Caco-2 (cell line): ENCODE measurements around the gene GRK5. TPM values are rescaled to one million over a fixed set of nuclear protein-coding genes. Genes with fewer than 3 reads are reported as not detected.
A peak's percentile ranks its signal among the peaks of the same experiment; 100 is the strongest.
"Not testable (repeated sequence)": the region's sequence is repeated elsewhere in the genome, so short reads cannot be mapped to it uniquely, and the experiment has no call there.

Experiments
- BruUV-seq: library from RNA; stranded (reverse); fragments of 400-500 nt; replicated peaks from 2 replicates; lab custom pipeline; 2021; lab: Mats Ljungman, UMichigan
- CTCF ChIA-PET: fragments of 300-600 bp; sonication (Branson Sonifier 250); formaldehyde crosslinking; loops from one replicate; lab custom pipeline; 2022; ENCODE audit warnings: antibody characterized with exemption; lab: Charles Lee
- POLR2A ChIA-PET: fragments of 300-600 bp; sonication (Branson Sonifier 250); formaldehyde crosslinking; loops from one replicate; lab custom pipeline; 2022; ENCODE audit warnings: antibody characterized with exemption; lab: Charles Lee
- DNase-seq, 2 experiments: peaks; one replicate each; pipeline versions ENCODE4 v3.0.0 to v3.0.0-alpha.2; 2020 to 2022
- H3K27me3 ChIP-seq: replicated peaks from 2 replicates; pipeline ENCODE4 v1.6.0; 2011; ENCODE audit warnings: low read length; ENCODE audit not compliant: control insufficient read depth, insufficient read depth
- H3K36me3 ChIP-seq: 2 replicates; pipeline ENCODE4 v1.5.1; 2011; ENCODE audit warnings: low read length; ENCODE audit not compliant: control insufficient read depth, insufficient read depth
- H3K4me1 ChIP-seq: fragments of 250-450 bp; sonication (Bioruptor Pico); 2 replicates; pipeline ENCODE4 v1.5.1; 2020; ENCODE audit warnings: mild to moderate bottlenecking
- H3K4me3 ChIP-seq: 2 replicates; pipeline ENCODE4 v1.5.1; 2011; ENCODE audit warnings: low read depth, mild to moderate bottlenecking, control low read depth, low read length
- H3K9me3 ChIP-seq: fragments of 250-450 bp; sonication (Bioruptor Pico); 2 replicates; pipeline ENCODE4 v1.5.1; 2020; ENCODE audit warnings: mild to moderate bottlenecking, moderate library complexity
- H3K27ac Mint-ChIP-seq: one replicate; pipeline ENCODE4 v1.8.0; 2022; ENCODE audit warnings: mixed read lengths; ENCODE audit not compliant: unreplicated experiment
- H3K27me3 Mint-ChIP-seq: one replicate; pipeline ENCODE4 v1.8.0; 2022; ENCODE audit warnings: mixed read lengths; ENCODE audit not compliant: insufficient read depth, unreplicated experiment
- H3K36me3 Mint-ChIP-seq: one replicate; pipeline ENCODE4 v1.8.0; 2022; ENCODE audit warnings: mild to moderate bottlenecking, mixed read lengths; ENCODE audit not compliant: insufficient read depth, unreplicated experiment
- H3K4me1 Mint-ChIP-seq: one replicate; pipeline ENCODE4 v1.8.0; 2022; ENCODE audit warnings: low read depth, mixed read lengths; ENCODE audit not compliant: unreplicated experiment
- H3K4me3 Mint-ChIP-seq: one replicate; pipeline ENCODE4 v1.8.0; 2022; ENCODE audit warnings: mild to moderate bottlenecking, moderate library complexity, mixed read lengths; ENCODE audit not compliant: unreplicated experiment
- H3K9me3 Mint-ChIP-seq: one replicate; pipeline ENCODE4 v1.8.0; 2022; ENCODE audit warnings: mixed read lengths; ENCODE audit not compliant: unreplicated experiment
- CTCF ChIP-seq, 2 experiments: fragments of 200-600 bp in 1 of 2; IDR thresholded peaks; 1 replicate in 1 of 2; 2 replicates in 1 of 2; pipeline versions ENCODE4 v1.5.1 to v1.8.0; 2011 to 2022; ENCODE audit warnings: antibody characterized with exemption in 1 of 2, control low read depth in 1 of 2, inconsistent platforms in 1 of 2, low read depth in 1 of 2, low read length in 1 of 2, mild to moderate bottlenecking in 1 of 2, moderate library complexity in 1 of 2; ENCODE audit not compliant: insufficient read depth in 1 of 2, severe bottlenecking in 1 of 2, unreplicated experiment in 1 of 2
- intact Hi-C: fragments of 100-400 bp; cut with micrococcal nuclease; formaldehyde crosslinking; loops from one replicate; pipeline ENCODE4 v1.10.0; 2022; ENCODE audit not compliant: unreplicated experiment
- total RNA-seq: library from RNA; stranded (reverse); gene quantifications from 2 replicates; pipeline ENCODE4 v1.2.3, GENCODE V29; 2022

Gene GRK5
- total RNA-seq, 1 experiment from 2014 or later: 7.7 TPM

- H3K9me3 Mint-ChIP-seq: no peaks in the 10 kb centered on the region
- peaks cover 5% of the 10 kb centered on the region for H3K36me3 Mint-ChIP-seq
- POLR2A ChIA-PET: no interaction called here
- no peaks in the 10 kb centered on the region for H3K27me3 Mint-ChIP-seq
- H3K4me3 Mint-ChIP-seq: no peak overlapping the region
- no TSS peak for BruUV-seq
- Histone ChIP-seq H3K9me3 (no peaks in the 10 kb centered on the region), H3K4me1 (peaks cover 37% of the 10 kb centered on the region), H3K4me3 (no peak overlapping the region), H3K36me3 (no peaks in the 10 kb centered on the region), H3K27me3 (no peaks in the 10 kb centered on the region)
- intact Hi-C loops: no loop called here
- no peak for DNase-seq
- TF ChIP-seq CTCF (IDR thresholded peaks at IDR 0.05; ENCODE audit: insufficient read depth in 1 of 2, low read depth in 1 of 2, low read length in 1 of 2, severe bottlenecking in 1 of 2, unreplicated experiment in 1 of 2): no peak
- CTCF ChIA-PET: no interaction called here
- H3K27ac Mint-ChIP-seq: peak overlapping the region; percentile 21
- peaks cover 33% of the 10 kb centered on the region for H3K4me1 Mint-ChIP-seq
Observed at GRCh38 chr10:119256897-119257296, 49.5 kb downstream of the GRK5 start.

GRCh38 chr10:119257899-119258419 is 50.6 kb downstream of the GRK5 start:
- BruUV-seq: no TSS peak
- Mint-ChIP-seq H3K36me3 (peaks cover 5% of the 10 kb centered on the region), H3K4me1 (peaks cover 22% of the 10 kb centered on the region), H3K4me3 (no peak overlapping the region), H3K27me3 (no peaks in the 10 kb centered on the region), H3K27ac (no peak overlapping the region), H3K9me3 (no peaks in the 10 kb centered on the region)
- TF ChIP-seq CTCF (IDR thresholded peaks at IDR 0.05; ENCODE audit: insufficient read depth in 1 of 2, low read depth in 1 of 2, low read length in 1 of 2, severe bottlenecking in 1 of 2, unreplicated experiment in 1 of 2): no peak
- H3K4me1 ChIP-seq: peaks cover 27% of the 10 kb centered on the region
- no peaks in the 10 kb centered on the region for H3K9me3 ChIP-seq
- H3K4me3 ChIP-seq: no peak overlapping the region
- ChIA-PET CTCF (no interaction called here), POLR2A (no interaction called here)
- H3K27me3 ChIP-seq: no peaks in the 10 kb centered on the region
- no peaks in the 10 kb centered on the region for H3K36me3 ChIP-seq
- intact Hi-C loops: no loop called here
- no peak for DNase-seq

GRCh38 chr10:119259345-119259744 is 52.0 kb downstream of the GRK5 start:
- no peak overlapping the region for H3K27ac Mint-ChIP-seq
- H3K36me3 ChIP-seq: no peaks in the 10 kb centered on the region

GRCh38 chr10:119261016-119261415 is 53.6 kb downstream of the GRK5 start:
- H3K9me3 ChIP-seq, H3K4me3 ChIP-seq, H3K4me1 Mint-ChIP-seq, POLR2A ChIA-PET, H3K9me3 Mint-ChIP-seq, DNase-seq, CTCF ChIA-PET, H3K36me3 ChIP-seq, intact Hi-C loops, H3K27me3 Mint-ChIP-seq, BruUV-seq, H3K4me3 Mint-ChIP-seq, H3K36me3 Mint-ChIP-seq, H3K27ac Mint-ChIP-seq, H3K4me1 ChIP-seq, H3K27me3 ChIP-seq: not testable (repeated sequence)

More at GRCh38 chr10:119259345-119259744, 52.0 kb downstream of the GRK5 start:
- H3K4me3 ChIP-seq: no peak overlapping the region
- no peaks in the 10 kb centered on the region for H3K27me3 Mint-ChIP-seq
- H3K36me3 Mint-ChIP-seq: peaks cover 4% of the 10 kb centered on the region
- no peaks in the 10 kb centered on the region for H3K9me3 Mint-ChIP-seq
- peaks cover 13% of the 10 kb centered on the region for H3K4me1 ChIP-seq
- H3K4me1 Mint-ChIP-seq: peaks cover 9% of the 10 kb centered on the region
- no peaks in the 10 kb centered on the region for H3K27me3 ChIP-seq
- no TSS peak for BruUV-seq
- POLR2A ChIA-PET: no interaction called here
- CTCF ChIA-PET: no interaction called here
- H3K9me3 ChIP-seq: no peaks in the 10 kb centered on the region
- no peak for DNase-seq
- TF ChIP-seq CTCF (IDR thresholded peaks at IDR 0.05; ENCODE audit: insufficient read depth in 1 of 2, low read depth in 1 of 2, low read length in 1 of 2, severe bottlenecking in 1 of 2, unreplicated experiment in 1 of 2): no peak
- intact Hi-C loops: no loop called here
- H3K4me3 Mint-ChIP-seq: no peak overlapping the region
